ENCODE results near the gene GET4. TPM values are rescaled to one million over a fixed set of nuclear protein-coding genes. Genes with fewer than 3 reads are reported as not detected.
A peak's percentile ranks its signal among the peaks of the same experiment; 100 is the strongest.

Gene GET4
- total and polyA plus RNA-seq, 2 of the 13 experiments (the other 11 are each of a cell fraction or from before 2014, with no cell fraction given): 28.2 to 35.2 TPM

DNA sequence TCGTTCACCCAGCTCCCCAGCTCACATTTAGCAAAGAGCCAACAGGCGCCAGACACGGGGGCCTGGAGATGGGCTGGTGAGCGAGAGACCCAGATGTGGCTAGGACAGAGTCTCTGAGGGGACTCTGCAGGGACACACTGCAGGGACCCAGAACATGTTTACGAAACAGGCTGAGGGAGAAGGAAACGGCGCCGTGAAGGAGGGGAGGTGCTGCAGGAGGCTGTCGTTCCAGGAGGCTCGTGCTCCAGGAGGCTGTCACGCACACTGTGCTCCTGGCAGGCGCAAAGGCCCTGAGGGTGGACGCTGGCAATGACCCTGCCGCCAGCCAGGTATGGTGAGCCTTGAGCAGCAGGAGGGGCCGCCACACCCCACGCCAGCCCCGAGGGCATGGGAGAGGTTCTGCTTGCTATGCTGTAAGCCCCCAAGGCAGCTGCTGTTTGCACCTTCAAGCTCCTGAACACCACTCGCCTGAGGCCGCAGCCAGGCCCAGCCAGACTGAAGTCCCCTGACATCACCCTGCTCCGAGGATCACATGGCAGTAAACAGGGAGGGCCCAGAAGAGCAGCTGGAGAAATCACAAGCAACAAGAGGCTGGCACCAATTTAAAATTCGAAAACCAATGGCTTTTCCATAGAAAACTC is 50.8 kb downstream of the GET4 start (continued):
- peak; percentile 23; the same call in 1 of the 2 replicates for TF ChIP-seq ZNF768 (CRISPR knock-in tag; IDR thresholded peaks at IDR 0.05)
- no peak for TF ChIP-seq ZNF749 (CRISPR knock-in tag; IDR thresholded peaks at IDR 0.05; ENCODE audit: borderline replicate concordance)
- TF ChIP-seq GTF3A (CRISPR knock-in tag; conservative IDR thresholded peaks at IDR 0.05): no peak
- TF ChIP-seq, protein P1, sequence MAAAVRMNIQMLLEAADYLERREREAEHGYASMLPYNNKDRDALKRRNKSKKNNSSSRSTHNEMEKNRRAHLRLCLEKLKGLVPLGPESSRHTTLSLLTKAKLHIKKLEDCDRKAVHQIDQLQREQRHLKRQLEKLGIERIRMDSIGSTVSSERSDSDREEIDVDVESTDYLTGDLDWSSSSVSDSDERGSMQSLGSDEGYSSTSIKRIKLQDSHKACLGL (CRISPR knock-in tag; IDR thresholded peaks at IDR 0.05): no peak
- no peak for TF ChIP-seq CBX2 (IDR thresholded peaks at IDR 0.05; ENCODE audit: low read depth, low read length)
- TF ChIP-seq CBX2 (CRISPR knock-in tag; IDR thresholded peaks at IDR 0.05; ENCODE audit: low read depth): no peak
- no peak for TF ChIP-seq RBM22 (optimal IDR thresholded peaks at IDR 0.05; ENCODE audit: low read length)
- TF ChIP-seq ZNF367 (CRISPR knock-in tag; IDR thresholded peaks at IDR 0.05; ENCODE audit: borderline replicate concordance): no peak
- no peak for TF ChIP-seq SP140L (CRISPR knock-in tag; IDR thresholded peaks at IDR 0.05; ENCODE audit: borderline replicate concordance)
- no peak for TF ChIP-seq ZBTB21 (CRISPR knock-in tag; IDR thresholded peaks at IDR 0.05)
- TF ChIP-seq SOX5 (CRISPR knock-in tag; IDR thresholded peaks at IDR 0.05; ENCODE audit: borderline replicate concordance): no peak
- no peak for TF ChIP-seq ZNF10 (CRISPR knock-in tag; IDR thresholded peaks at IDR 0.05; ENCODE audit: borderline replicate concordance, low read depth)
- no peak for TF ChIP-seq JUNB (CRISPR knock-in tag; IDR thresholded peaks at IDR 0.05; ENCODE audit: borderline replicate concordance)
- TF ChIP-seq ZSCAN20 (CRISPR knock-in tag; IDR thresholded peaks at IDR 0.05; ENCODE audit: borderline replicate concordance): no peak
- TF ChIP-seq CBFB (CRISPR knock-in tag; IDR thresholded peaks at IDR 0.05): no peak
- TF ChIP-seq ZNF484 (CRISPR knock-in tag; IDR thresholded peaks at IDR 0.05; ENCODE audit: borderline replicate concordance, low read depth): no peak
- no peak for TF ChIP-seq ZNF234 (CRISPR knock-in tag; conservative IDR thresholded peaks at IDR 0.05)
- no peak for TF ChIP-seq ARHGAP35 (CRISPR knock-in tag; IDR thresholded peaks at IDR 0.05; ENCODE audit: borderline replicate concordance)
- no peak for TF ChIP-seq ZNF580 (CRISPR knock-in tag; IDR thresholded peaks at IDR 0.05; ENCODE audit: borderline replicate concordance, low read depth)
- TF ChIP-seq KDM1A (CRISPR knock-in tag; IDR thresholded peaks at IDR 0.05): peak; percentile 71; the same call in 1 of the 2 replicates
- no peak for TF ChIP-seq ZNF18 (CRISPR knock-in tag; IDR thresholded peaks at IDR 0.05; ENCODE audit: insufficient replicate concordance)
- TF ChIP-seq, protein P2, sequence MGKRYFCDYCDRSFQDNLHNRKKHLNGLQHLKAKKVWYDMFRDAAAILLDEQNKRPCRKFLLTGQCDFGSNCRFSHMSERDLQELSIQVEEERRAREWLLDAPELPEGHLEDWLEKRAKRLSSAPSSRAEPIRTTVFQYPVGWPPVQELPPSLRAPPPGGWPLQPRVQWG (CRISPR knock-in tag; IDR thresholded peaks at IDR 0.05; ENCODE audit: borderline replicate concordance, low read depth): no peak
- TF ChIP-seq SUZ12 (IDR thresholded peaks at IDR 0.05; ENCODE audit: low read depth, low read length): no peak
- no peak for TF ChIP-seq RARA (CRISPR knock-in tag; IDR thresholded peaks at IDR 0.05)
- no peak for TF ChIP-seq GTF2F1 (IDR thresholded peaks at IDR 0.05; ENCODE audit: low read length)
- TF ChIP-seq SALL1 (CRISPR knock-in tag; IDR thresholded peaks at IDR 0.05): peak; percentile 47; the same call in 1 of the 2 replicates
- TF ChIP-seq ZNF678 (CRISPR knock-in tag; IDR thresholded peaks at IDR 0.05): no peak
- TF ChIP-seq CHD4 (IDR thresholded peaks at IDR 0.05; ENCODE audit: borderline replicate concordance, low read length): no peak; the same call in none of the 2 replicates
- no peak for TF ChIP-seq HNF4G (IDR thresholded peaks at IDR 0.05; ENCODE audit: borderline replicate concordance, low read depth, low read length)
- no peak for TF ChIP-seq HNF4G (CRISPR knock-in tag; IDR thresholded peaks at IDR 0.05; ENCODE audit: borderline replicate concordance, low read depth)
- no peak for TF ChIP-seq ZNF670 (CRISPR knock-in tag; IDR thresholded peaks at IDR 0.05; ENCODE audit: borderline replicate concordance)

Data from HepG2 (cell line).